HEK293 (cell line): ENCODE data around the gene NHERF2.

Experiments used
- BCL11A ChIP-seq: fragments of 450-650 bp; formaldehyde crosslinking; IDR thresholded peaks from 2 replicates; pipeline ENCODE4 v1.5.1; 2016; ENCODE audit warnings: low read depth, missing biosample characterization, missing genetic modification characterization
- ZBTB1 ChIP-seq: fragments of 450-650 bp; formaldehyde crosslinking; IDR thresholded peaks from 2 replicates; pipeline ENCODE4 v1.5.1; 2016; ENCODE audit warnings: missing biosample characterization, missing genetic modification characterization
- ZNF274 ChIP-seq, 2 experiments: fragments of 200-500 bp in 1 of 2; fragments of 450-650 bp in 1 of 2; sonication (Bioruptor generic) in 1 of 2; formaldehyde crosslinking in 1 of 2; IDR thresholded peaks; 2 replicates each; pipeline versions ENCODE4 v1.5.1 to v1.6.1; 2014 to 2016; ENCODE audit warnings: borderline replicate concordance in 1 of 2, inconsistent platforms in 1 of 2, low read length in 1 of 2, missing biosample characterization in 1 of 2, missing genetic modification characterization in 1 of 2
- ZNF510 ChIP-seq: fragments of 450-650 bp; formaldehyde crosslinking; IDR thresholded peaks from 2 replicates; pipeline ENCODE4 v1.5.1; 2018; ENCODE audit warnings: mild to moderate bottlenecking, missing genetic modification characterization, missing biosample characterization; ENCODE audit not compliant: insufficient replicate concordance
- TF ChIP-seq, protein P1 (sequence below): fragments of 450-650 bp; formaldehyde crosslinking; IDR thresholded peaks from 2 replicates; pipeline ENCODE4 v1.5.1; 2016; ENCODE audit warnings: missing biosample characterization, missing genetic modification characterization
- TF ChIP-seq, protein P2 (sequence below): fragments of 450-650 bp; formaldehyde crosslinking; IDR thresholded peaks from 2 replicates; pipeline ENCODE4 v1.5.1; 2016; ENCODE audit warnings: missing biosample characterization, missing genetic modification characterization

DNA sequence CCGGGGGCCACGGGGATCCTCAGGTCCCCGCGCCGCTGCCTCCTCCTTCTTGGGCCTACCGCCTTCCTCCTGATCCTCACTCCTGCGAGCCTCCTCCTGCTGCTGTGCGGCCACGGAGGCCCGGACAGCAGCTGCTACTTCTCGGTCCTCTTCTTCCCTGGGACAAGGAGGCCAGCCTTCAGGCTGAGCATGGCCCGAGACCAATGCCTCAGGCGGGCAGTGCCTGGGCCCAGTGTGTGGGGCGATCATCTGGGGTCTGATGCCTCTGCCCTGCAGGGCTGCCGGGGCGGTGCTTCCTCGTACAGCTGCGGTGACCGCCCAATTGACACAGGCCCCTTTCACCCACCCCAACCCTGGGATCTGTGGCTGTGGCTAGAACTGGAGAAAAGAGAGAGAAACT lies 25.7 kb upstream of the NHERF2 start:
- TF ChIP-seq, protein P1, sequence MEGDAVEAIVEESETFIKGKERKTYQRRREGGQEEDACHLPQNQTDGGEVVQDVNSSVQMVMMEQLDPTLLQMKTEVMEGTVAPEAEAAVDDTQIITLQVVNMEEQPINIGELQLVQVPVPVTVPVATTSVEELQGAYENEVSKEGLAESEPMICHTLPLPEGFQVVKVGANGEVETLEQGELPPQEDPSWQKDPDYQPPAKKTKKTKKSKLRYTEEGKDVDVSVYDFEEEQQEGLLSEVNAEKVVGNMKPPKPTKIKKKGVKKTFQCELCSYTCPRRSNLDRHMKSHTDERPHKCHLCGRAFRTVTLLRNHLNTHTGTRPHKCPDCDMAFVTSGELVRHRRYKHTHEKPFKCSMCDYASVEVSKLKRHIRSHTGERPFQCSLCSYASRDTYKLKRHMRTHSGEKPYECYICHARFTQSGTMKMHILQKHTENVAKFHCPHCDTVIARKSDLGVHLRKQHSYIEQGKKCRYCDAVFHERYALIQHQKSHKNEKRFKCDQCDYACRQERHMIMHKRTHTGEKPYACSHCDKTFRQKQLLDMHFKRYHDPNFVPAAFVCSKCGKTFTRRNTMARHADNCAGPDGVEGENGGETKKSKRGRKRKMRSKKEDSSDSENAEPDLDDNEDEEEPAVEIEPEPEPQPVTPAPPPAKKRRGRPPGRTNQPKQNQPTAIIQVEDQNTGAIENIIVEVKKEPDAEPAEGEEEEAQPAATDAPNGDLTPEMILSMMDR (tag by site-specific recombination), result no peak
- TF ChIP-seq, protein P2, sequence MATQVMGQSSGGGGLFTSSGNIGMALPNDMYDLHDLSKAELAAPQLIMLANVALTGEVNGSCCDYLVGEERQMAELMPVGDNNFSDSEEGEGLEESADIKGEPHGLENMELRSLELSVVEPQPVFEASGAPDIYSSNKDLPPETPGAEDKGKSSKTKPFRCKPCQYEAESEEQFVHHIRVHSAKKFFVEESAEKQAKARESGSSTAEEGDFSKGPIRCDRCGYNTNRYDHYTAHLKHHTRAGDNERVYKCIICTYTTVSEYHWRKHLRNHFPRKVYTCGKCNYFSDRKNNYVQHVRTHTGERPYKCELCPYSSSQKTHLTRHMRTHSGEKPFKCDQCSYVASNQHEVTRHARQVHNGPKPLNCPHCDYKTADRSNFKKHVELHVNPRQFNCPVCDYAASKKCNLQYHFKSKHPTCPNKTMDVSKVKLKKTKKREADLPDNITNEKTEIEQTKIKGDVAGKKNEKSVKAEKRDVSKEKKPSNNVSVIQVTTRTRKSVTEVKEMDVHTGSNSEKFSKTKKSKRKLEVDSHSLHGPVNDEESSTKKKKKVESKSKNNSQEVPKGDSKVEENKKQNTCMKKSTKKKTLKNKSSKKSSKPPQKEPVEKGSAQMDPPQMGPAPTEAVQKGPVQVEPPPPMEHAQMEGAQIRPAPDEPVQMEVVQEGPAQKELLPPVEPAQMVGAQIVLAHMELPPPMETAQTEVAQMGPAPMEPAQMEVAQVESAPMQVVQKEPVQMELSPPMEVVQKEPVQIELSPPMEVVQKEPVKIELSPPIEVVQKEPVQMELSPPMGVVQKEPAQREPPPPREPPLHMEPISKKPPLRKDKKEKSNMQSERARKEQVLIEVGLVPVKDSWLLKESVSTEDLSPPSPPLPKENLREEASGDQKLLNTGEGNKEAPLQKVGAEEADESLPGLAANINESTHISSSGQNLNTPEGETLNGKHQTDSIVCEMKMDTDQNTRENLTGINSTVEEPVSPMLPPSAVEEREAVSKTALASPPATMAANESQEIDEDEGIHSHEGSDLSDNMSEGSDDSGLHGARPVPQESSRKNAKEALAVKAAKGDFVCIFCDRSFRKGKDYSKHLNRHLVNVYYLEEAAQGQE, result no peak
- TF ChIP-seq ZNF274 (IDR thresholded peaks at IDR 0.05; ENCODE audit: low read length) (no peak), ZNF274 (tag by site-specific recombination; IDR thresholded peaks at IDR 0.05; ENCODE audit: borderline replicate concordance) (no peak), BCL11A (tag by site-specific recombination) (no peak), ZNF510 (tag by site-specific recombination) (no peak), ZBTB1 (tag by site-specific recombination) (no peak)
